Measurements from ENCODE around the gene UBE2L3. TPM values are rescaled to one million over a fixed set of nuclear protein-coding genes. Genes with fewer than 3 reads are reported as not detected.
"Not testable (repeated sequence)": the region's sequence is repeated elsewhere in the genome, so short reads cannot be mapped to it uniquely, and the experiment has no call there.

UBE2L3 gene
- polyA plus RNA-seq, 1 donor (not counting 4 experiments of a cell fraction or from before 2014, with no cell fraction given), result 80.8 TPM

DNA sequence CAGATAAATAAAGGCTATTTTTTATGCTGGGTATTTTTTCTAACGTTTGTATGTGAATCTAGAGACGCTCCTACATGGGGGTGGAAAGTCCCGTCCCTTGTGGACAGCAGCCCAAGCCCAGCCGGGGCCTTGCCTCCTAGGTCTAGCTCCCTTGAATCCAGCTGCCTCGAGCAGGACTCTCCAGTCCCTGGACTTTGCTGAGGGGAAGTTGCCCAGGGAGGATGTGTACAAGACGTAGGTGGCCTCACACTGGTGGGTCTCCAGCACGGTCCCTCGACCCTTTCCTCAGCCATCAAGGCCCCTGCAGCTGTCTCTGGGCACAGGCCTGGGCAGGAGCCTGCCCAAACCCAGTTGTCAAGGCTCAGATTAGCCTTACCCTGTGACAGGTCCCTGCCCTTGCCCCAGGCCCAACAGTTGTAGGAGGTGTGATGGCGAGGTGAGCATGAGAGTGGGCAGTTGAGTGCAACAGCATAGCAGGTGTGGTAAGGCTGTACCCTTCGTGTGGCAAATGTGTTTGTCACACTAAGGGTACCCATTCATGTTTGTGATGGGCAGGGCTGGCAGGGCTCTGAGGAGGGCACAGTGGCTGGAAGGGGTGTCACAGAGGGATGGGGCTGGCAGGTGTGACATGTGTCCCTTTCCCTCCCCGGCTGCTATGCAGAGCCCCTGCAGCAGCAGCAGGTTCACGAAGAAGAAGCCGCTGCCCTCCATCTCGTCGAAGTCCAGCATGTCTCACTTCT, 68.4 kb downstream of the UBE2L3 start:
- no peak for DNase-seq (ENCODE audit: low read depth, low spot score)
- no peak for FAIRE-seq
- H3K27me3 ChIP-seq (ENCODE audit: control insufficient read depth, extremely low read depth, insufficient read depth, low read length), result no peaks in the 10 kb centered on the region

GRCh38 chr22:21636629-21637218, 69.2 kb downstream of the UBE2L3 start:
- Histone ChIP-seq H3K27ac (ENCODE audit: control insufficient read depth, insufficient read depth, low read length) (no peak overlapping the region), H3K36me3 (ENCODE audit: control insufficient read depth in 2 of 2, extremely low read depth in 1 of 2, insufficient read depth in 2 of 2, low read length in 2 of 2) (no peaks in the 10 kb centered on the region), H2AFZ (ENCODE audit: control insufficient read depth, low read length) (no peak overlapping the region), H3K9me3 (ENCODE audit: control insufficient read depth, low read depth, low read length) (no peaks in the 10 kb centered on the region), H3K9ac (ENCODE audit: control insufficient read depth, extremely low read depth, insufficient read depth, low read length) (no peak overlapping the region), H3K9me1 (ENCODE audit: control insufficient read depth, extremely low read depth, insufficient read depth, low read length) (no peaks in the 10 kb centered on the region), H3K4me3 (ENCODE audit: control insufficient read depth in 2 of 3, extremely low read depth in 1 of 3, insufficient read depth in 2 of 3, low read depth in 1 of 3, low read length in 3 of 3) (no peak overlapping the region), H3K79me2 (ENCODE audit: control insufficient read depth, insufficient read depth, low read length) (no peaks in the 10 kb centered on the region), H4K20me1 (ENCODE audit: control insufficient read depth, extremely low read depth, insufficient read depth, low read length) (no peaks in the 10 kb centered on the region), H3K27me3 (ENCODE audit: control insufficient read depth, extremely low read depth, insufficient read depth, low read length) (no peaks in the 10 kb centered on the region), H3K4me2 (ENCODE audit: control insufficient read depth, extremely low read depth, insufficient read depth, low read depth, low read length) (no peak overlapping the region), H3K4me1 (ENCODE audit: control insufficient read depth, extremely low read depth, insufficient read depth, low read length) (peaks cover 13% of the 10 kb centered on the region)
- TF ChIP-seq CTCF (optimal IDR thresholded peaks at IDR 0.05 in 1 of 3, IDR thresholded peaks at IDR 0.05 in 1 of 3, conservative IDR thresholded peaks at IDR 0.05 in 1 of 3; ENCODE audit: extremely low read depth in 1 of 3, insufficient read depth in 2 of 3, low read length in 3 of 3), result no peak
- no peak for TF ChIP-seq EZH2 (IDR thresholded peaks at IDR 0.05; ENCODE audit: low read length)
- FAIRE-seq (no peak), DNase-seq (ENCODE audit: low read depth, low spot score) (no peak)
- dilution Hi-C loops (cut with MboI; ENCODE audit: extremely low pct_ligation_motif_present, low sequenced_read_pairs), result no loop called here

More for the DNA sequence above, 68.4 kb downstream of the UBE2L3 start:
- Histone ChIP-seq H3K9me1 (ENCODE audit: control insufficient read depth, extremely low read depth, insufficient read depth, low read length) (no peaks in the 10 kb centered on the region), H3K4me2 (ENCODE audit: control insufficient read depth, extremely low read depth, insufficient read depth, low read depth, low read length) (no peak overlapping the region), H2AFZ (ENCODE audit: control insufficient read depth, low read length) (no peak overlapping the region), H4K20me1 (ENCODE audit: control insufficient read depth, extremely low read depth, insufficient read depth, low read length) (no peaks in the 10 kb centered on the region), H3K27ac (ENCODE audit: control insufficient read depth, insufficient read depth, low read length) (no peak overlapping the region), H3K4me3 (ENCODE audit: control insufficient read depth in 2 of 3, extremely low read depth in 1 of 3, insufficient read depth in 2 of 3, low read depth in 1 of 3, low read length in 3 of 3) (no peak overlapping the region), H3K79me2 (ENCODE audit: control insufficient read depth, insufficient read depth, low read length) (no peaks in the 10 kb centered on the region), H3K36me3 (ENCODE audit: control insufficient read depth in 2 of 2, extremely low read depth in 1 of 2, insufficient read depth in 2 of 2, low read length in 2 of 2) (no peaks in the 10 kb centered on the region), H3K9ac (ENCODE audit: control insufficient read depth, extremely low read depth, insufficient read depth, low read length) (no peak overlapping the region), H3K4me1 (ENCODE audit: control insufficient read depth, extremely low read depth, insufficient read depth, low read length) (peaks cover 7% of the 10 kb centered on the region), H3K9me3 (ENCODE audit: control insufficient read depth, low read depth, low read length) (no peaks in the 10 kb centered on the region)
- dilution Hi-C loops (cut with MboI; ENCODE audit: extremely low pct_ligation_motif_present, low sequenced_read_pairs), result no loop called here
- TF ChIP-seq EZH2 (IDR thresholded peaks at IDR 0.05; ENCODE audit: low read length) (no peak), CTCF (optimal IDR thresholded peaks at IDR 0.05 in 1 of 3, IDR thresholded peaks at IDR 0.05 in 1 of 3, conservative IDR thresholded peaks at IDR 0.05 in 1 of 3; ENCODE audit: extremely low read depth in 1 of 3, insufficient read depth in 2 of 3, low read length in 3 of 3) (no peak)

DNA sequence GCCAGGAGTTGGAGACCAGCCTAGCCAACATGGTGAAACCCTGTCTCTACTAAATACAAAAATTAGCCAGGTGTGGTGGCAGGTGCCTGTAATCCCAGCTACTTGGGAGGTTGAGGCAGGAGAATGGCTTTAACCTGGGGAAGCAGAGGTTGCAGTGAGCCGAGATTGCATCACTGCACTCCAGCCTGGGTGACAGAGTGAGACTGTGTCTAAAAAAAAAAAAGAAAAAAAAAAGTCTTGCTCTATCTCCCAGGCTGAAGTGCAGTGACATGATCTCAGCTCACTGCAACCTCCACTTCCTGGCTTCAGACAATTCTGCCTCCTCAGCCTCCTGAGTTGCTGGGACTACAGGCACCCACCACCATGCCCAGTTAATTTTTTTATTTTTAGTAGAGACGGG, 69.9 kb downstream of the UBE2L3 start:
- H3K36me3 ChIP-seq (ENCODE audit: control insufficient read depth in 2 of 2, extremely low read depth in 1 of 2, insufficient read depth in 2 of 2, low read length in 2 of 2); dilution Hi-C loops (cut with MboI; ENCODE audit: extremely low pct_ligation_motif_present, low sequenced_read_pairs); H3K9me1 ChIP-seq (ENCODE audit: control insufficient read depth, extremely low read depth, insufficient read depth, low read length); H3K4me2 ChIP-seq (ENCODE audit: control insufficient read depth, extremely low read depth, insufficient read depth, low read depth, low read length); H3K27ac ChIP-seq (ENCODE audit: control insufficient read depth, insufficient read depth, low read length); H3K79me2 ChIP-seq (ENCODE audit: control insufficient read depth, insufficient read depth, low read length); DNase-seq (ENCODE audit: low read depth, low spot score); H4K20me1 ChIP-seq (ENCODE audit: control insufficient read depth, extremely low read depth, insufficient read depth, low read length); H3K9me3 ChIP-seq (ENCODE audit: control insufficient read depth, low read depth, low read length); H3K27me3 ChIP-seq (ENCODE audit: control insufficient read depth, extremely low read depth, insufficient read depth, low read length); FAIRE-seq; H2AFZ ChIP-seq (ENCODE audit: control insufficient read depth, low read length); H3K4me3 ChIP-seq (ENCODE audit: control insufficient read depth in 2 of 3, extremely low read depth in 1 of 3, insufficient read depth in 2 of 3, low read depth in 1 of 3, low read length in 3 of 3); H3K9ac ChIP-seq (ENCODE audit: control insufficient read depth, extremely low read depth, insufficient read depth, low read length): not testable (repeated sequence)
- H3K4me1 ChIP-seq (ENCODE audit: control insufficient read depth, extremely low read depth, insufficient read depth, low read length), result peaks cover 14% of the 10 kb centered on the region
